Immature natural killer cell (primary cell): ENCODE data around the gene MRGPRF. TPM values are rescaled to one million over a fixed set of nuclear protein-coding genes. Genes with fewer than 3 reads are reported as not detected.
"Not testable (repeated sequence)": the region's sequence is repeated elsewhere in the genome, so short reads cannot be mapped to it uniquely, and the experiment has no call there.

ENCODE experiments used
- DNase-seq, 3 donors: peaks; one replicate each; pipeline ENCODE4 v3.0.0; 2022; ENCODE audit warnings: mixed read lengths in 1 of 3
- H3K27ac Mint-ChIP-seq, 6 donors: one replicate each; pipeline ENCODE4 v1.8.0; 2020; ENCODE audit warnings: mixed read lengths in 6 of 6, mild to moderate bottlenecking in 5 of 6, inconsistent platforms in 4 of 6, moderate library complexity in 3 of 6
- H3K27me3 Mint-ChIP-seq, 3 donors: one replicate each; pipeline ENCODE4 v1.8.0; 2020 to 2021; ENCODE audit warnings: low read depth in 3 of 3, mild to moderate bottlenecking in 3 of 3, mixed read lengths in 3 of 3, moderate library complexity in 3 of 3, inconsistent platforms in 1 of 3
- H3K36me3 Mint-ChIP-seq, 3 donors: one replicate each; pipeline ENCODE4 v1.8.0; 2020; ENCODE audit warnings: mixed read lengths in 3 of 3, inconsistent platforms in 2 of 3, mild to moderate bottlenecking in 2 of 3
- H3K4me1 Mint-ChIP-seq, 2 donors: one replicate each; pipeline ENCODE4 v1.8.0; 2020; ENCODE audit warnings: inconsistent platforms in 2 of 2, mild to moderate bottlenecking in 2 of 2, mixed read lengths in 2 of 2, moderate library complexity in 1 of 2
- H3K4me3 Mint-ChIP-seq, 5 donors: one replicate each; pipeline ENCODE4 v1.8.0; 2020; ENCODE audit warnings: mild to moderate bottlenecking in 5 of 5, mixed read lengths in 5 of 5, inconsistent platforms in 3 of 5, moderate library complexity in 3 of 5
- H3K9me3 Mint-ChIP-seq, 6 donors: one replicate each; pipeline ENCODE4 v1.8.0; 2020; ENCODE audit warnings: mild to moderate bottlenecking in 6 of 6, mixed read lengths in 6 of 6, inconsistent platforms in 4 of 6, moderate library complexity in 3 of 6
- polyA plus RNA-seq, 3 donors: library from polyadenylated mRNA; unstranded; fragments of 300-500 nt; fragmentation: Illumina TruSeq; gene quantifications; one replicate each; pipeline ENCODE4 v1.2.3, GENCODE V29; 2021

The MRGPRF gene
- polyA plus RNA-seq, 3 donors from 2014 or later: not detected

- not testable (repeated sequence) for H3K9me3 Mint-ChIP-seq, H3K36me3 Mint-ChIP-seq, DNase-seq
- H3K27ac Mint-ChIP-seq: peak overlapping the region; percentile 80 to 93 (median 87)
- H3K4me1 Mint-ChIP-seq: peaks cover 20 to 28% of the 10 kb centered on the region in 2 donors
- peaks cover under 1 to 11% (median 8%) of the 10 kb centered on the region in 3 donors for H3K27me3 Mint-ChIP-seq
- H3K4me3 Mint-ChIP-seq: peak overlapping the region; percentile 38 to 82 (median 73)
Observed at GRCh38 chr11:68999748-69000355, 13.2 kb downstream of the MRGPRF start.

DNA sequence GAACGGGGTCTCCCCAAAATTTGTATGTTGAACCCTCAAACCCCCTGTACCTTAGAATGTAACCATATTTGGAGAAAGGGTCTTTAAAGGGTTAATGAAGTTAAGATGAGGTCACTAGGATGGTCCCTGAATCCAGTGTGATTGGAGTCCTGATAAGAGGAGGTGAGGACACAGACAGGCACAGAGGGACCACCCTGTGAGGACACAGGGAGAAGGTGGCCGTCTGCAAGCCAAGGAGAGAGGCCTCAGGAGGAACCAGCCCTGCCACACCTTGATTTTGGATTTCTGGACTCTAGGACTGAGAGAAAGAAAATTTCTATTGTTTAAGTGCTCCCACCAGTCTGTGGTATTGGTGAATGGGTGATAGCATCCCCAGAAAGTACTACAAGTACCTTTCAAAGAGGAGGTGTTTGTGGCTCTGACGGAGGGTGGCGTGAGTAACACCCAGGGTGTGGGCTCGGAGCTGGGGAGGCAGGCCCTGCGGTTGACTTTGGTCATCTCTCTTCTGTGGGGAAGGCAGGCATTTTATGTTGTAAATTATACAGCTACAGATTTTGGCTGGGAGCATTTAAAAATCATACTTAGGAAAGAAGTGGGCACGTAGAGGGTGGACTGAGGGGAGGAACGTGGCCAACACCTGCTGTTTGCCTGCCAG lies 13.8 kb downstream of the MRGPRF start:
- H3K27ac Mint-ChIP-seq: peak overlapping the region; percentile 80 to 93 (median 87)

GRCh38 chr11:68998390-68998911 lies 14.6 kb downstream of the MRGPRF start:
- no peaks in the 10 kb centered on the region for H3K9me3 Mint-ChIP-seq
- peak overlapping the region; percentile 21 to 82 (median 73) for H3K4me3 Mint-ChIP-seq
- peaks cover 20 to 28% of the 10 kb centered on the region in 2 donors for H3K4me1 Mint-ChIP-seq
- H3K36me3 Mint-ChIP-seq: no peaks in the 10 kb centered on the region
- H3K27me3 Mint-ChIP-seq: peaks cover 6 to 11% (median 10%) of the 10 kb centered on the region in 3 donors
- peak in 2 of 3 donors; percentile 5 to 31 for DNase-seq
- peak overlapping the region in 4 of 6 donors; percentile 47 to 93 (median 87) for H3K27ac Mint-ChIP-seq

More for the DNA sequence above, 13.8 kb downstream of the MRGPRF start:
- Mint-ChIP-seq H3K27me3 (peaks cover 6 to 11% (median 8%) of the 10 kb centered on the region in 3 donors), H3K36me3 (no peaks in the 10 kb centered on the region), H3K4me1 (peaks cover 20 to 28% of the 10 kb centered on the region in 2 donors), H3K9me3 (no peaks in the 10 kb centered on the region), H3K4me3 (peak overlapping the region; percentile 38 to 82 (median 73))
- DNase-seq: peak; percentile 76 to 85 (median 78)

DNA sequence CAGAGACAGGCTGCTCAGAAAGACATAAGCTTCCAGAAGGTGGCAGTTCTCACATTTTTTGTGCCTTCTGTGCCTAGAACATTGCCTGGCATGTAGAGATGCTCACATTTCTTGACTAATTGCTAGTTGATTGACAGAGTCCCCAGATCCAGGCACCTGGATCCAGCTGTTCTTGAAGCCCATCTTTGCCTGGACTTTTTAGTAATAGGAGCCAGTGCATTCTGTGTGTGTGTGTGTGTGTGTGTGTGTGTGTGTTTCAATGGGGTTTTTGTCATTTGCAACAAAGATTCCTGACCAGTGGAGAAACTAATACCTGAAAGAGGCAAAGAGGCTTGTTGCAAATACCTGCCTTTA lies 15.1 kb downstream of the MRGPRF start:
- Mint-ChIP-seq H3K27me3 (peaks cover 6 to 12% (median 10%) of the 10 kb centered on the region in 3 donors), H3K36me3 (no peaks in the 10 kb centered on the region), H3K27ac (peak overlapping the region in 3 of 6 donors; percentile 47 to 85 (median 85))

GRCh38 chr11:68997124-68997994 lies 15.7 kb downstream of the MRGPRF start:
- Mint-ChIP-seq H3K27me3 (peaks cover 6 to 14% (median 10%) of the 10 kb centered on the region in 3 donors), H3K27ac (peak overlapping the region in 2 of 6 donors; percentile 85), H3K36me3 (no peaks in the 10 kb centered on the region), H3K4me1 (peaks cover 20 to 28% of the 10 kb centered on the region in 2 donors), H3K4me3 (no peak overlapping the region), H3K9me3 (no peaks in the 10 kb centered on the region)
- DNase-seq: no peak

More for the DNA sequence above, 15.1 kb downstream of the MRGPRF start:
- Mint-ChIP-seq H3K9me3 (no peaks in the 10 kb centered on the region), H3K4me3 (peak overlapping the region in 2 of 5 donors; percentile 46 to 73), H3K4me1 (peaks cover 20 to 28% of the 10 kb centered on the region in 2 donors)
- DNase-seq: no peak

DNA sequence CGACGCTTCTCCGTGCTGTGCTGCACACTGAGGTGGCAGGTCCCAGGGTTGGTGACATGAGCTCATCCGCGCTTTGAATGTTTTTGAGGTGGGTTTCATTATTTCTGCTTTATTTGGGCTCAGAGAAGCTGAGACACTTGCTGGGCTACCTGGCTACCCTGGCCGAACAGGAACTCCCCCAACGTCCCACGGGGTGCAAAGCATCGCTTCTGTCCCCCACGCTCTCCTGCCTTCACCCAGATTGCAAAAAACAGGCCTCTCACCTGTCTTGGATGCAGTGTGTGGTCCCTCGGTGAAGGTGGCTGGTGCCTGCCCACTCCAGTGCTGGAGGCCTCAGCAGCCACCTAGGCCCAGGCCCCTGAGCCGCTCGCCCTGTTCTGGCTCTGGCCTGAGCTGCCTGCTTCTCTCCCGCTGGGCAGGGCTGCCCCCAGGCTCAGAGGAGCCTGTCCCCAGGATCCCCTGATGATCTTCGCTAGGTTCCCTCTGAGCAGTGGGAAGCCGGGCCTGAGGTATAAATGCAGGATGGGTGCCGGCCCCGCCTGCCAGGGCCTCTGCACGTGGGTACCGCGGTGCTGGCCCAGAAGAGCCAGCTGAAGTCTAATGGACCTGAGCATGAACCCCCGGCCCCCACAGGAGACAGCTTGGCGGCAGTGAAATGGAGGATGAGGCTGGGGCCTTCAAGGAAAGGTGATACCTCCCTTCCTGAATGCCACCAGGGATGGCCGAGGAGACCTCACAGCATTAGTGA lies 16.5 kb downstream of the MRGPRF start:
- no peak for DNase-seq
- H3K36me3 Mint-ChIP-seq: no peaks in the 10 kb centered on the region
- H3K4me1 Mint-ChIP-seq: peaks cover 20 to 28% of the 10 kb centered on the region in 2 donors
- no peak overlapping the region for H3K27ac Mint-ChIP-seq
- no peaks in the 10 kb centered on the region for H3K9me3 Mint-ChIP-seq
- H3K27me3 Mint-ChIP-seq: peaks cover 10 to 17% (median 10%) of the 10 kb centered on the region in 3 donors
- no peak overlapping the region for H3K4me3 Mint-ChIP-seq

DNA sequence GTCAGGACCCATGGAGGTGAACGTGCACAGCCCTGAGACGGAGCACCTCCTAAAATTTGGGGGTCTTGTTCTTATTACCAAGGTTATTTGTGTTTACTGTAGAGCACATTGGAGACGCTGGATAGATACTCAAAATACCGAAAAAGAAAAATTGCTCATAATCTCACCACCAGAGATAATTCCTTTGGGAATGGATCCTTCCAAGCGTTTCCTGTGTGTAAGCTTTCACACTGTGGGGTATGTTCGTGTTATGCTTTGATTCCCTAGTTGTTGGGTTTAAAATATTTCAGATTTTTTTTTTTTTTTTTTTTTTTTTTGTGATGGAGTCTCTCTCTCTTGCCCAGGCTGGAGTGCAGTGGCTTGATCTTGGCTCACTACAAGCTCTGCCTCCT lies 18.2 kb downstream of the MRGPRF start:
- Mint-ChIP-seq H3K4me1 (peaks cover 20 to 22% of the 10 kb centered on the region in 2 donors), H3K4me3 (no peak overlapping the region), H3K36me3 (no peaks in the 10 kb centered on the region), H3K9me3 (no peaks in the 10 kb centered on the region), H3K27ac (no peak overlapping the region), H3K27me3 (peaks cover 10 to 15% (median 14%) of the 10 kb centered on the region in 3 donors)
- DNase-seq: no peak

GRCh38 chr11:68994161-68994893 lies 18.7 kb downstream of the MRGPRF start:
- H3K9me3 Mint-ChIP-seq: no peaks in the 10 kb centered on the region
- no peak overlapping the region for H3K4me3 Mint-ChIP-seq
- no peak for DNase-seq
- no peaks in the 10 kb centered on the region for H3K36me3 Mint-ChIP-seq
- peaks cover 16% of the 10 kb centered on the region in 2 donors for H3K4me1 Mint-ChIP-seq
- no peak overlapping the region for H3K27ac Mint-ChIP-seq
- H3K27me3 Mint-ChIP-seq: peaks cover 8 to 14% (median 10%) of the 10 kb centered on the region in 3 donors

- Mint-ChIP-seq H3K36me3 (no peaks in the 10 kb centered on the region), H3K9me3 (no peaks in the 10 kb centered on the region), H3K27ac (no peak overlapping the region), H3K27me3 (peaks cover 6 to 14% (median 7%) of the 10 kb centered on the region in 3 donors), H3K4me3 (no peak overlapping the region), H3K4me1 (peaks cover 8 to 9% of the 10 kb centered on the region in 2 donors)
- DNase-seq: no peak
Observed at GRCh38 chr11:68993546-68993945, 19.5 kb downstream of the MRGPRF start.

DNA sequence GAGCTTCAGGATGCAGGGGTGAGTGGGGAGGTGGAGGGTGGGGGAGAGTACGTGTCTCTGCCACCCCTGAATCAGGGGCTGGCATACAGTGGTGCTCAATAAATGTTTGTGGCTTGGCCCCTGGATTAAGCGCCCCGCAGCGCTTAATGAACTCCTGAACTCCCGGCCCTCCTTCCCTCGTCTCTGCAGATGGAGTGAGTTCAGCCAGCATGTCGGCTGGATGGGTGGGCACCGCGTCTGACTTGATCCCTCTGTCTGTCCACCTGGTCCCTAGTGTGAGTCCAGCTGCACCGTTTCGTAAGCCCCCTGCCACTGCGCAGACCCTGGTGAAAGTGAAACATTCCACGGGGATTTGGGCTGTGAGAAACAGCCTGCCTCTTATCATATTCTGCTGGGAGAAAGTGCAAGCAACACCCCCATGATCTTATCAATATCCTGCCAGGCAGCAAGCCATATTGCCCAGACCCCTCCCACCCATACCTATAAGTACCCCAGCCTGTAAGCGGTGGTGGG lies 20.2 kb downstream of the MRGPRF start:
- Mint-ChIP-seq H3K9me3 (no peaks in the 10 kb centered on the region), H3K4me3 (no peak overlapping the region), H3K27ac (no peak overlapping the region), H3K27me3 (peaks cover 6 to 14% (median 7%) of the 10 kb centered on the region in 3 donors), H3K36me3 (no peaks in the 10 kb centered on the region), H3K4me1 (peaks cover under 1 to 1% of the 10 kb centered on the region in 2 donors)
- no peak for DNase-seq

DNA sequence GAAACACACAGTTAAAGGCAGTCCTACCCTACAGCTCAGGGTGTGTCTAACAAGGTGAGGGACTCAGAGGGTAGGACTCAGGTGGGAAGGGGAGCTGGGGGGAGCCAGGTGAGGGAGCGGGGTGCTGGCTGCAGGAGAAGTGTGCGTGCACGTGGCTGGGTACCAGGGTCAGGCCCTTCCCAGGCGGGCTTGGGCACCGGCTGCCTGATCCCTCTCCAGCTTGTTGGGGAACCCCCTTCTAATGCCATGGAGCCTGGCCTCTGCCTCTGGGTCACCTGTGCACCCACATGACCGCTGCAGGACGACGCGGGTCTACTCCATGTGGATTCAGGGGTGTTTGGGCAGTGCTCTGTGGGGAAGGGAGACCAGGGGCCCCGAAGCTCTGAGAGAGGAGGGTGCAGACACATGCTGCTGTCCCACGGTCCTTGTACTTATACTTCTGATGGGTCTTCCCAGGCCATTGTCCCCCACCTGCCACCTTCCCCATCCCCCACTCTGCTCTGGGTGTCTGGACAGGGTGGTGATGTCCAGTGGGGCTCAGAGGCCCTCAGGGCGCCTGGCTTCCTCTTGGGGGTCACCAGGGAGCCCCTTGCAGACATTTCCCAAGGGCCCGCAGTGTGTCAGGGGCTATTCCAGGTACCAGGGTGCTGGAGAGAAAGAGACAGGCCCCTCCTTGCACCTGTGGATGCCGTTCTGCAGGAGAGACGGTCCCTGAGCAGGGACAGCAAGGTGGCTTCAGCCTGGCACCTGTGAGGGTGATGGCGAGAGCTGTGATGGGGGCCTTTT lies 21.9 kb downstream of the MRGPRF start:
- no peak overlapping the region for H3K4me3 Mint-ChIP-seq
- H3K36me3 Mint-ChIP-seq: peaks cover 0 to 8% (median 0%) of the 10 kb centered on the region in 3 donors
- peaks cover 0 to 11% (median 7%) of the 10 kb centered on the region in 6 donors for H3K9me3 Mint-ChIP-seq
- no peaks in the 10 kb centered on the region for H3K4me1 Mint-ChIP-seq
- H3K27me3 Mint-ChIP-seq: peaks cover 11 to 25% (median 13%) of the 10 kb centered on the region in 3 donors
- no peak for DNase-seq
- H3K27ac Mint-ChIP-seq: no peak overlapping the region
